Measurements from ENCODE around the gene RASA2. TPM values are rescaled to one million over a fixed set of nuclear protein-coding genes. Genes with fewer than 3 reads are reported as not detected.

The RASA2 gene
- total and polyA plus RNA-seq, 9 of the 15 experiments (the other 6 are each of a cell fraction or from before 2014, with no cell fraction given), result 2.0 to 12.8 (median 9.5) TPM

DNA sequence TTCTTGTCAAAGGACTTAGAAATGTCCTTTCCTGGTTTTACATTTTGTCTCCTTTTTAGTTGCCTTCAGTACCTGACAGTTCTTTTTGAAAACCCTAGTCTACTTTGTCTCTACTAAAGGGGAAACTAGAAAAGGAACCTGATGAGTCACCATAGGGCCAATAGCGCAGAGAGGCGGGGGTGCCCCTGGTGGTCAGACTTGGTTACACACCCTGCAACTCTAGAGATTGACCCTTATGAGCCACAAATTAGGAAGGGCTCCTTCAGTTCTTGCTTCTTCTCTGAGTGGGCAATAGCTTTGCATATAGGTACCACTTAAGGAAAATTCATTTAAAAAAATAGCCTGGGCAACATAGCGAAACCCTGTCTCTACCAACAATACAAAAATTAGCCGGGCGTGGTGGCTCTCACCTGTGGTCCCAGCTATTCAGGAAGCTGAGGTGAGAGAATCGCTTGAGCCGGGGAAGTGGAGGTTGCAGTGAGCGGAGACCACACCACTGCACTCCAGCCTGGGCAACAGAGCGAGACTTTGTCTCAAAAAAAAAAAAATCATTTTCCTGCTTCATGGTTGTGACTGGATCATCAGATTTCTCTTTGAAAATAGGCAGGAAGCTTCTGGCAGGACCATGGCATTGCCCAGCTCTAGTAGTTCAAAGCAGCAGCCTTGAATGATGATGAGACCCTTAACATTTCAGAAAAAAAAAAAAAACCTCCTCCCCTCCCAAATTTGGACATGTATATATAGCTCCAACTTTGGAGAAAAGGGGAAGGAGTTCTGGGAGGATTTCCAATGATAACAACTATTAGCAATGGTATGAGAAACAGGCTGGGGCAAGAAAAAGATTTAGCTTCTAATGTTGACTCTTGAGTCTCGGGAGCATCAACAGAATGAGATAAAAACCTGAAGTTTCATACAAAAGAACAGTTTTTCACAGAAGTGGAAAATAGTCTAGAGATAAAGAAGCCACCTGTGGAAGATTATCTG lies 45.2 kb upstream of the RASA2 start (continued):
- TF ChIP-seq, protein P1, sequence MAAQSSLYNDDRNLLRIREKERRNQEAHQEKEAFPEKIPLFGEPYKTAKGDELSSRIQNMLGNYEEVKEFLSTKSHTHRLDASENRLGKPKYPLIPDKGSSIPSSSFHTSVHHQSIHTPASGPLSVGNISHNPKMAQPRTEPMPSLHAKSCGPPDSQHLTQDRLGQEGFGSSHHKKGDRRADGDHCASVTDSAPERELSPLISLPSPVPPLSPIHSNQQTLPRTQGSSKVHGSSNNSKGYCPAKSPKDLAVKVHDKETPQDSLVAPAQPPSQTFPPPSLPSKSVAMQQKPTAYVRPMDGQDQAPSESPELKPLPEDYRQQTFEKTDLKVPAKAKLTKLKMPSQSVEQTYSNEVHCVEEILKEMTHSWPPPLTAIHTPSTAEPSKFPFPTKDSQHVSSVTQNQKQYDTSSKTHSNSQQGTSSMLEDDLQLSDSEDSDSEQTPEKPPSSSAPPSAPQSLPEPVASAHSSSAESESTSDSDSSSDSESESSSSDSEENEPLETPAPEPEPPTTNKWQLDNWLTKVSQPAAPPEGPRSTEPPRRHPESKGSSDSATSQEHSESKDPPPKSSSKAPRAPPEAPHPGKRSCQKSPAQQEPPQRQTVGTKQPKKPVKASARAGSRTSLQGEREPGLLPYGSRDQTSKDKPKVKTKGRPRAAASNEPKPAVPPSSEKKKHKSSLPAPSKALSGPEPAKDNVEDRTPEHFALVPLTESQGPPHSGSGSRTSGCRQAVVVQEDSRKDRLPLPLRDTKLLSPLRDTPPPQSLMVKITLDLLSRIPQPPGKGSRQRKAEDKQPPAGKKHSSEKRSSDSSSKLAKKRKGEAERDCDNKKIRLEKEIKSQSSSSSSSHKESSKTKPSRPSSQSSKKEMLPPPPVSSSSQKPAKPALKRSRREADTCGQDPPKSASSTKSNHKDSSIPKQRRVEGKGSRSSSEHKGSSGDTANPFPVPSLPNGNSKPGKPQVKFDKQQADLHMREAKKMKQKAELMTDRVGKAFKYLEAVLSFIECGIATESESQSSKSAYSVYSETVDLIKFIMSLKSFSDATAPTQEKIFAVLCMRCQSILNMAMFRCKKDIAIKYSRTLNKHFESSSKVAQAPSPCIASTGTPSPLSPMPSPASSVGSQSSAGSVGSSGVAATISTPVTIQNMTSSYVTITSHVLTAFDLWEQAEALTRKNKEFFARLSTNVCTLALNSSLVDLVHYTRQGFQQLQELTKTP (IDR thresholded peaks at IDR 0.05; ENCODE audit: low read depth in 1 of 2, partially characterized antibody in 2 of 2), result no peak
- TF ChIP-seq, protein P2, sequence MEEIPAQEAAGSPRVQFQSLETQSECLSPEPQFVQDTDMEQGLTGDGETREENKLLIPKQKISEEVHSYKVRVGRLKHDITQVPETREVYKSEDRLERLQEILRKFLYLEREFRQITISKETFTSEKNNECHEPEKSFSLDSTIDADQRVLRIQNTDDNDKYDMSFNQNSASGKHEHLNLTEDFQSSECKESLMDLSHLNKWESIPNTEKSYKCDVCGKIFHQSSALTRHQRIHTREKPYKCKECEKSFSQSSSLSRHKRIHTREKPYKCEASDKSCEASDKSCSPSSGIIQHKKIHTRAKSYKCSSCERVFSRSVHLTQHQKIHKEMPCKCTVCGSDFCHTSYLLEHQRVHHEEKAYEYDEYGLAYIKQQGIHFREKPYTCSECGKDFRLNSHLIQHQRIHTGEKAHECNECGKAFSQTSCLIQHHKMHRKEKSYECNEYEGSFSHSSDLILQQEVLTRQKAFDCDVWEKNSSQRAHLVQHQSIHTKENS (CRISPR knock-in tag; IDR thresholded peaks at IDR 0.05), result no peak
- TF ChIP-seq THRAP3 (IDR thresholded peaks at IDR 0.05; ENCODE audit: borderline replicate concordance), result no peak
- no peak for TF ChIP-seq ZC3H11A (IDR thresholded peaks at IDR 0.05; ENCODE audit: low read depth, low read length)
- no peak for TF ChIP-seq ZNF583 (CRISPR knock-in tag; IDR thresholded peaks at IDR 0.05)
- TF ChIP-seq RBM34 (IDR thresholded peaks at IDR 0.05; ENCODE audit: borderline replicate concordance, insufficient read depth, low read length), result no peak
- TF ChIP-seq HDAC2 (IDR thresholded peaks at IDR 0.05), result no peak
- TF ChIP-seq, protein P3, sequence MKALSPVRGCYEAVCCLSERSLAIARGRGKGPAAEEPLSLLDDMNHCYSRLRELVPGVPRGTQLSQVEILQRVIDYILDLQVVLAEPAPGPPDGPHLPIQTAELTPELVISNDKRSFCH (CRISPR knock-in tag; IDR thresholded peaks at IDR 0.05), result no peak
- TF ChIP-seq, protein P3 (tag; IDR thresholded peaks at IDR 0.05), result no peak
- TF ChIP-seq ZNF347 (CRISPR knock-in tag; IDR thresholded peaks at IDR 0.05; ENCODE audit: low read depth), result no peak
- 0 out of 2 replicates have a peak, but pooled peaks have one; percentile 18 for TF ChIP-seq FOXM1 (IDR thresholded peaks at IDR 0.05; ENCODE audit: low read depth)
- no peak for TF ChIP-seq FOXM1 (CRISPR knock-in tag; IDR thresholded peaks at IDR 0.05; ENCODE audit: low read depth)
- no peak for TF ChIP-seq MTA3 (IDR thresholded peaks at IDR 0.05; ENCODE audit: borderline replicate concordance)
- no peak for TF ChIP-seq SMAD3 (CRISPR knock-in tag; conservative IDR thresholded peaks at IDR 0.05)
- TF ChIP-seq, protein P4, sequence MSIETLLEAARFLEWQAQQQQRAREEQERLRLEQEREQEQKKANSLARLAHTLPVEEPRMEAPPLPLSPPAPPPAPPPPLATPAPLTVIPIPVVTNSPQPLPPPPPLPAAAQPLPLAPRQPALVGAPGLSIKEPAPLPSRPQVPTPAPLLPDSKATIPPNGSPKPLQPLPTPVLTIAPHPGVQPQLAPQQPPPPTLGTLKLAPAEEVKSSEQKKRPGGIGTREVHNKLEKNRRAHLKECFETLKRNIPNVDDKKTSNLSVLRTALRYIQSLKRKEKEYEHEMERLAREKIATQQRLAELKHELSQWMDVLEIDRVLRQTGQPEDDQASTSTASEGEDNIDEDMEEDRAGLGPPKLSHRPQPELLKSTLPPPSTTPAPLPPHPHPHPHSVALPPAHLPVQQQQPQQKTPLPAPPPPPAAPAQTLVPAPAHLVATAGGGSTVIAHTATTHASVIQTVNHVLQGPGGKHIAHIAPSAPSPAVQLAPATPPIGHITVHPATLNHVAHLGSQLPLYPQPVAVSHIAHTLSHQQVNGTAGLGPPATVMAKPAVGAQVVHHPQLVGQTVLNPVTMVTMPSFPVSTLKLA (conservative IDR thresholded peaks at IDR 0.05), result no peak
- TF ChIP-seq, protein P5, sequence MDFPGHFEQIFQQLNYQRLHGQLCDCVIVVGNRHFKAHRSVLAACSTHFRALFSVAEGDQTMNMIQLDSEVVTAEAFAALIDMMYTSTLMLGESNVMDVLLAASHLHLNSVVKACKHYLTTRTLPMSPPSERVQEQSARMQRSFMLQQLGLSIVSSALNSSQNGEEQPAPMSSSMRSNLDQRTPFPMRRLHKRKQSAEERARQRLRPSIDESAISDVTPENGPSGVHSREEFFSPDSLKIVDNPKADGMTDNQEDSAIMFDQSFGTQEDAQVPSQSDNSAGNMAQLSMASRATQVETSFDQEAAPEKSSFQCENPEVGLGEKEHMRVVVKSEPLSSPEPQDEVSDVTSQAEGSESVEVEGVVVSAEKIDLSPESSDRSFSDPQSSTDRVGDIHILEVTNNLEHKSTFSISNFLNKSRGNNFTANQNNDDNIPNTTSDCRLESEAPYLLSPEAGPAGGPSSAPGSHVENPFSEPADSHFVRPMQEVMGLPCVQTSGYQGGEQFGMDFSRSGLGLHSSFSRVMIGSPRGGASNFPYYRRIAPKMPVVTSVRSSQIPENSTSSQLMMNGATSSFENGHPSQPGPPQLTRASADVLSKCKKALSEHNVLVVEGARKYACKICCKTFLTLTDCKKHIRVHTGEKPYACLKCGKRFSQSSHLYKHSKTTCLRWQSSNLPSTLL (IDR thresholded peaks at IDR 0.05), result no peak
- no peak for TF ChIP-seq MEF2D (tag; conservative IDR thresholded peaks at IDR 0.05; ENCODE audit: low read depth)
- TF ChIP-seq SRSF9 (IDR thresholded peaks at IDR 0.05; ENCODE audit: borderline replicate concordance, low read depth, low read length), result no peak

Measured in K562 (cell line).